ENCODE results near the gene WDR33. TPM values are rescaled to one million over a fixed set of nuclear protein-coding genes. Genes with fewer than 3 reads are reported as not detected.
A peak's percentile ranks its signal among the peaks of the same experiment; 100 is the strongest.

Gene WDR33
- total RNA-seq, 4 donors from 2014 or later: 25.8 to 35.3 (median 33.3) TPM

GRCh38 chr2:127690696-127691095, 120.3 kb downstream of the WDR33 start:
- no peak overlapping the region for H3K4me3 ChIP-seq
- no peaks in the 10 kb centered on the region for H3K27me3 ChIP-seq
- DNase-seq (ENCODE audit: extremely low spot score): no peak
- TF ChIP-seq EP300 (IDR thresholded peaks at IDR 0.05) (no peak), CTCF (IDR thresholded peaks at IDR 0.05) (no peak), POLR2A (IDR thresholded peaks at IDR 0.05; ENCODE audit: low read depth) (no peak)
- no peaks in the 10 kb centered on the region for H3K36me3 ChIP-seq
- peaks cover 6 to 19% (median 13%) of the 10 kb centered on the region in 4 donors for H3K4me1 ChIP-seq
- 82% methylated on average over 2 of the region's 2 CpGs for WGBS
- H3K9me3 ChIP-seq: no peaks in the 10 kb centered on the region
- intact Hi-C loops (cut with DNase I): loop anchor here (5.0 kb wide), 1 partner anchor 38 kb away; no protein-coding TSS in a partner anchor
- H3K27ac ChIP-seq (replicated peaks in 1 of 4): no peak overlapping the region

GRCh38 chr2:127688405-127688804, 122.6 kb downstream of the WDR33 start:
- Histone ChIP-seq H3K4me1 (peaks cover 0 to 31% (median 22%) of the 10 kb centered on the region in 4 donors), H3K27ac (replicated peaks in 1 of 4) (no peak overlapping the region), H3K9me3 (no peaks in the 10 kb centered on the region), H3K4me3 (no peak overlapping the region), H3K27me3 (no peaks in the 10 kb centered on the region), H3K36me3 (no peaks in the 10 kb centered on the region)
- no peak for TF ChIP-seq POLR2A (IDR thresholded peaks at IDR 0.05; ENCODE audit: low read depth)
- no peak for TF ChIP-seq CTCF (IDR thresholded peaks at IDR 0.05)
- no peak for TF ChIP-seq POLR2AphosphoS5 (IDR thresholded peaks at IDR 0.05)
- TF ChIP-seq EP300 (IDR thresholded peaks at IDR 0.05): no peak
- intact Hi-C loops (cut with DNase I): no loop called here
- 84% methylated on average over 1 of the region's 1 CpG for WGBS
- no peak for DNase-seq (ENCODE audit: extremely low spot score)

- Histone ChIP-seq H3K4me1 (peaks cover 18 to 60% (median 51%) of the 10 kb centered on the region in 4 donors), H3K27ac (replicated peaks in 1 of 4) (peak overlapping the region; percentile 14 to 57 (median 50)), H3K4me3 (no peak overlapping the region), H3K36me3 (no peaks in the 10 kb centered on the region), H3K9me3 (no peaks in the 10 kb centered on the region), H3K27me3 (no peaks in the 10 kb centered on the region)
- 52% methylated on average over 8 of the region's 8 CpGs for WGBS
- TF ChIP-seq POLR2AphosphoS5 (IDR thresholded peaks at IDR 0.05) (no peak), CTCF (IDR thresholded peaks at IDR 0.05) (no peak), POLR2A (IDR thresholded peaks at IDR 0.05; ENCODE audit: low read depth) (no peak), EP300 (IDR thresholded peaks at IDR 0.05) (no peak)
- no peak for DNase-seq (ENCODE audit: extremely low spot score)
- intact Hi-C loops (cut with DNase I): no loop called here
These were observed 125.4 kb downstream of the WDR33 start for GRCh38 chr2:127685410-127686080.

- Histone ChIP-seq H3K27me3 (no peaks in the 10 kb centered on the region), H3K9me3 (no peaks in the 10 kb centered on the region), H3K4me1 (peaks cover 18 to 66% (median 56%) of the 10 kb centered on the region in 4 donors), H3K4me3 (no peak overlapping the region), H3K36me3 (no peaks in the 10 kb centered on the region), H3K27ac (replicated peaks in 1 of 4) (peak overlapping the region; percentile 69 to 79 (median 74))
- intact Hi-C loops (cut with DNase I): loop anchor here (5.0 kb wide), 1 partner anchor 36 kb away; the partner anchor contains the start of gene GPR17
- DNase-seq (ENCODE audit: extremely low spot score): no peak
- WGBS: 27% methylated on average over 10 of the region's 15 CpGs
- no peak for TF ChIP-seq POLR2A (IDR thresholded peaks at IDR 0.05; ENCODE audit: low read depth)
These were observed 127.2 kb downstream of the WDR33 start for GRCh38 chr2:127683757-127684156.

GRCh38 chr2:127683056-127683455, 127.9 kb downstream of the WDR33 start:
- H3K4me1 ChIP-seq: peaks cover 18 to 66% (median 56%) of the 10 kb centered on the region in 4 donors
- intact Hi-C loops (cut with DNase I): loop anchor here (5.0 kb wide), 1 partner anchor 36 kb away; the partner anchor contains the start of gene GPR17

More at GRCh38 chr2:127683056-127683455, 127.9 kb downstream of the WDR33 start:
- H3K27me3 ChIP-seq: no peaks in the 10 kb centered on the region
- H3K36me3 ChIP-seq: no peaks in the 10 kb centered on the region
- H3K9me3 ChIP-seq: no peaks in the 10 kb centered on the region
- H3K27ac ChIP-seq (replicated peaks in 1 of 4): peak overlapping the region; percentile 69 to 79 (median 74)
- no peak for DNase-seq (ENCODE audit: extremely low spot score)
- TF ChIP-seq EP300 (IDR thresholded peaks at IDR 0.05) (no peak), POLR2AphosphoS5 (IDR thresholded peaks at IDR 0.05) (no peak), CTCF (IDR thresholded peaks at IDR 0.05) (no peak), POLR2A (IDR thresholded peaks at IDR 0.05; ENCODE audit: low read depth) (no peak)
- H3K4me3 ChIP-seq: no peak overlapping the region
